Measurements from ENCODE around the gene C2CD4D.

DNA sequence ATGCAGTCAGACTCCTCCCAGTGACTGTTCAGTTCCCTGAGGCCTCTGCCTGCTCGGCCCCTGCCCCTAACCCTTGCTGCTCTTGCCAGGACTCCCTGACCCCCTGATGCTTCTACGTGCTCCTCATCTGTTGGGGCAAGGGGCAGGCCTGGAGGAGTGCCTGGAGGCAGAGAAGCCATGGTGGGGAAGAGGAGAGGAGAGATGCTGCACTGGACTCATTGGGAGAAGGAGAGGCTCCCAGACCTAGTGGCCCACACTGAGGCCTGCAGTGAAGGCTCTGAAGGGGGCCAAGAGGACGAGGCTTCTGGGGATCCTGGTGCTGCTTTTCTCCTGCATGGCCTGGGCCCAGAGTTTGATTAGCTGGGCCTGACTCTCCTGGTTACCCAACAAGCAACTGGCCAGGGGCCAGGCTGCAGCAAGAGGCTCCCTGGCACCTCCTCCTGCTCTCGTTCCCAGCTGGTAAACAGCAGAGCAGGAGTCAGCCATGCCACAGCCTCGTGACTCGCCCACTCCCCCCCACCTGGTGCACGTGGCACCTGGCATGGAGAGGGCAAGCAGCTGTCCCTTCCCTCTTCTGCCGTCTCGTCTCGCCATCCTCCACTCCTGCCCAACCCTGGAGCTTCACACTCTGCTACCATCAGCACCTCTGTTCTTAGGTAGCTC, 7.2 kb downstream of the C2CD4D start:
- TF ChIP-seq POLR2A (IDR thresholded peaks at IDR 0.05), result no peak
- TF ChIP-seq, protein P1, sequence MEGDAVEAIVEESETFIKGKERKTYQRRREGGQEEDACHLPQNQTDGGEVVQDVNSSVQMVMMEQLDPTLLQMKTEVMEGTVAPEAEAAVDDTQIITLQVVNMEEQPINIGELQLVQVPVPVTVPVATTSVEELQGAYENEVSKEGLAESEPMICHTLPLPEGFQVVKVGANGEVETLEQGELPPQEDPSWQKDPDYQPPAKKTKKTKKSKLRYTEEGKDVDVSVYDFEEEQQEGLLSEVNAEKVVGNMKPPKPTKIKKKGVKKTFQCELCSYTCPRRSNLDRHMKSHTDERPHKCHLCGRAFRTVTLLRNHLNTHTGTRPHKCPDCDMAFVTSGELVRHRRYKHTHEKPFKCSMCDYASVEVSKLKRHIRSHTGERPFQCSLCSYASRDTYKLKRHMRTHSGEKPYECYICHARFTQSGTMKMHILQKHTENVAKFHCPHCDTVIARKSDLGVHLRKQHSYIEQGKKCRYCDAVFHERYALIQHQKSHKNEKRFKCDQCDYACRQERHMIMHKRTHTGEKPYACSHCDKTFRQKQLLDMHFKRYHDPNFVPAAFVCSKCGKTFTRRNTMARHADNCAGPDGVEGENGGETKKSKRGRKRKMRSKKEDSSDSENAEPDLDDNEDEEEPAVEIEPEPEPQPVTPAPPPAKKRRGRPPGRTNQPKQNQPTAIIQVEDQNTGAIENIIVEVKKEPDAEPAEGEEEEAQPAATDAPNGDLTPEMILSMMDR (IDR thresholded peaks at IDR 0.05), result no peak
